ENCODE data around the gene AACS. TPM values are rescaled to one million over a fixed set of nuclear protein-coding genes. Genes with fewer than 3 reads are reported as not detected.

AACS gene
- total and polyA plus RNA-seq, 2 of the 4 experiments (the other 2 are of a cell fraction): 22.0 to 24.9 TPM

DNA sequence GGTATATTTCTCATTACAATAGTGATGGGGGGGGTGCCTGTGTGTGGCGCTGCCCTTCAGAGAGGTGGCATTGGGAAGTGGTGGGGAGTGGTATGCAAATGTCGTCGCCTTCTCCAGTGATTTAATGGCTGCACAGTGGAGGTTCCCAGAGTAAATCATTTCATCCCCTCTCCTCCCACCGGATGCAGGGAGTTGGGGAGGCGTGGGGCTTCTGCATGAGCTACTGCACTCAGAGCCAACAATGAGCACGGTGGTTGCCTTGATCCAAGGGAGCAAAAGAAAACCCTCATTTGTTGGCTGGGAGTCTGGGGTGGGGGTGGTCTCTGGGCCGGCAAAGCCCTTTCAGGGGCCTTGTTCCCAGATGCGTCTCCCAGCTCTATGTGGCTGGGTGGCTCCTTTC, 124.3 kb downstream of the AACS start:
- CTCF ChIA-PET: no interaction called here
- in situ Hi-C loops (cut with MboI; ENCODE audit: low sequenced_read_pairs): loop anchor here (25.0 kb wide), 1 partner anchor 223 kb away; no protein-coding TSS in a partner anchor
- POLR2A ChIA-PET (ENCODE audit: unreplicated experiment): no interaction called here

More for the DNA sequence above, 124.3 kb downstream of the AACS start:
- Histone ChIP-seq H2AK9ac (replicated peaks; ENCODE audit: low read depth, low read length, poor library complexity) (no peak overlapping the region), H3K14ac (replicated peaks; ENCODE audit: low read depth, low read length) (no peak overlapping the region), H2BK5ac (ENCODE audit: low read depth, low read length, poor library complexity, severe bottlenecking) (no peak overlapping the region), H2AFZ (replicated peaks; ENCODE audit: low read length, poor library complexity) (no peak overlapping the region), H3K9ac (ENCODE audit: low read depth, low read length) (no peak overlapping the region), H3K4ac (ENCODE audit: low read depth, low read length) (no peak overlapping the region), H2AK5ac (ENCODE audit: low read depth, low read length) (no peak overlapping the region), H3K56ac (ENCODE audit: extremely low read depth, insufficient read depth, low read length) (no peak overlapping the region), H4K91ac (ENCODE audit: insufficient read depth, low read depth, low read length) (no peak overlapping the region), H3K36me3 (ENCODE audit: control insufficient read depth, insufficient read depth, low read length) (no peaks in the 10 kb centered on the region), H4K8ac (ENCODE audit: low read depth in 2 of 2, low read length in 2 of 2) (no peak overlapping the region), H2BK15ac (ENCODE audit: low read depth, low read length) (no peak overlapping the region), H3K79me1 (ENCODE audit: low read depth in 1 of 2, low read length in 2 of 2) (no peaks in the 10 kb centered on the region), H3K27ac (ENCODE audit: insufficient read depth, low read length) (no peak overlapping the region), H2BK20ac (ENCODE audit: low read depth, low read length) (no peak overlapping the region), H3K4me1 (ENCODE audit: control insufficient read depth, insufficient read depth, low read length) (no peaks in the 10 kb centered on the region), H4K5ac (ENCODE audit: low read depth, low read length) (no peak overlapping the region), H3K9me3 (ENCODE audit: control insufficient read depth, insufficient read depth, low read length) (no peaks in the 10 kb centered on the region), H3K4me2 (ENCODE audit: low read depth, low read length) (no peak overlapping the region), H4K20me1 (ENCODE audit: insufficient read depth, low read length) (no peaks in the 10 kb centered on the region), H3K27me3 (ENCODE audit: control insufficient read depth, insufficient read depth, low read length) (peaks cover 47% of the 10 kb centered on the region), H3K23ac (ENCODE audit: low read depth, low read length) (no peak overlapping the region), H2BK120ac (ENCODE audit: low read depth, low read length) (no peak overlapping the region), H3K9me1 (ENCODE audit: insufficient read depth, low read length) (no peaks in the 10 kb centered on the region), H3K18ac (ENCODE audit: low read depth, low read length) (no peak overlapping the region), H3K4me3 (ENCODE audit: insufficient read depth, low read depth, low read length) (no peak overlapping the region)
- TF ChIP-seq FOS (IDR thresholded peaks at IDR 0.05; ENCODE audit: low read depth, low read length) (no peak), CHD1 (IDR thresholded peaks at IDR 0.05; ENCODE audit: low read depth, low read length) (no peak), MXI1 (IDR thresholded peaks at IDR 0.05; ENCODE audit: borderline replicate concordance, low read depth, low read length) (no peak), NFE2L2 (IDR thresholded peaks at IDR 0.05; ENCODE audit: low read depth, low read length) (no peak), RFX5 (IDR thresholded peaks at IDR 0.05; ENCODE audit: low read depth, low read length) (no peak), CEBPB (IDR thresholded peaks at IDR 0.05; ENCODE audit: low read depth, low read length) (no peak), SMC3 (IDR thresholded peaks at IDR 0.05; ENCODE audit: low read depth, low read length) (no peak), MAFK (IDR thresholded peaks at IDR 0.05; ENCODE audit: low read depth, low read length) (no peak)
- TF ChIP-seq, protein P1, sequence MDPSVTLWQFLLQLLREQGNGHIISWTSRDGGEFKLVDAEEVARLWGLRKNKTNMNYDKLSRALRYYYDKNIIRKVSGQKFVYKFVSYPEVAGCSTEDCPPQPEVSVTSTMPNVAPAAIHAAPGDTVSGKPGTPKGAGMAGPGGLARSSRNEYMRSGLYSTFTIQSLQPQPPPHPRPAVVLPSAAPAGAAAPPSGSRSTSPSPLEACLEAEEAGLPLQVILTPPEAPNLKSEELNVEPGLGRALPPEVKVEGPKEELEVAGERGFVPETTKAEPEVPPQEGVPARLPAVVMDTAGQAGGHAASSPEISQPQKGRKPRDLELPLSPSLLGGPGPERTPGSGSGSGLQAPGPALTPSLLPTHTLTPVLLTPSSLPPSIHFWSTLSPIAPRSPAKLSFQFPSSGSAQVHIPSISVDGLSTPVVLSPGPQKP (IDR thresholded peaks at IDR 0.05; ENCODE audit: borderline replicate concordance, low read depth, low read length): no peak
- TF ChIP-seq, protein P2, sequence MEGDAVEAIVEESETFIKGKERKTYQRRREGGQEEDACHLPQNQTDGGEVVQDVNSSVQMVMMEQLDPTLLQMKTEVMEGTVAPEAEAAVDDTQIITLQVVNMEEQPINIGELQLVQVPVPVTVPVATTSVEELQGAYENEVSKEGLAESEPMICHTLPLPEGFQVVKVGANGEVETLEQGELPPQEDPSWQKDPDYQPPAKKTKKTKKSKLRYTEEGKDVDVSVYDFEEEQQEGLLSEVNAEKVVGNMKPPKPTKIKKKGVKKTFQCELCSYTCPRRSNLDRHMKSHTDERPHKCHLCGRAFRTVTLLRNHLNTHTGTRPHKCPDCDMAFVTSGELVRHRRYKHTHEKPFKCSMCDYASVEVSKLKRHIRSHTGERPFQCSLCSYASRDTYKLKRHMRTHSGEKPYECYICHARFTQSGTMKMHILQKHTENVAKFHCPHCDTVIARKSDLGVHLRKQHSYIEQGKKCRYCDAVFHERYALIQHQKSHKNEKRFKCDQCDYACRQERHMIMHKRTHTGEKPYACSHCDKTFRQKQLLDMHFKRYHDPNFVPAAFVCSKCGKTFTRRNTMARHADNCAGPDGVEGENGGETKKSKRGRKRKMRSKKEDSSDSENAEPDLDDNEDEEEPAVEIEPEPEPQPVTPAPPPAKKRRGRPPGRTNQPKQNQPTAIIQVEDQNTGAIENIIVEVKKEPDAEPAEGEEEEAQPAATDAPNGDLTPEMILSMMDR (conservative IDR thresholded peaks at IDR 0.05; ENCODE audit: low read depth, low read length): no peak
- dilution Hi-C loops (cut with HindIII; ENCODE audit: low sequenced_read_pairs, unreplicated experiment): no loop called here
- WGBS, 2 experiments (ENCODE audit: extremely low coverage in 2 of 2, insufficient read length in 1 of 2): 20% methylated on average over 1 of the region's 8 CpGs; no CpG with 5 or more reads in 1 of the 2 experiments
- DNase-seq (no peak), ATAC-seq (ENCODE audit: low read depth) (no peak)
- BruUV-seq (replicated peaks): no TSS peak
- intact Hi-C loops (cut with micrococcal nuclease): loop anchor here (10.0 kb wide), 1 partner anchor 195 kb away; the partner anchor contains the start of gene BRI3BP
